DND-41 (cell line): ENCODE measurements around the gene SLC13A2.

Experiments used
- ATAC-seq: fragments of 200-7000 bp; cut with Tn5 transposase; 3 replicates; pipeline ENCODE4 v1.9.1; 2021; ENCODE audit warnings: low read depth; ENCODE audit not compliant: insufficient read depth
- DNase-seq: peaks from one replicate; pipeline ENCODE4 v3.0.0-alpha.2; 2020
- H2AFZ ChIP-seq: 2 replicates; pipeline ENCODE4 v1.6.0; 2012; ENCODE audit warnings: low read depth, low read length
- H3K27ac ChIP-seq: 2 replicates; pipeline ENCODE4 v1.5.1; 2012; ENCODE audit warnings: low read length, inconsistent platforms
- H3K27me3 ChIP-seq: fragments of 200-600 bp; sonication (generic); 2 replicates; pipeline ENCODE4 v1.6.0; 2012; ENCODE audit warnings: low read length, mild to moderate bottlenecking, inconsistent platforms; ENCODE audit not compliant: insufficient read depth, poor library complexity
- H3K36me3 ChIP-seq: 2 replicates; pipeline ENCODE4 v1.5.1; 2012; ENCODE audit warnings: low read length, inconsistent platforms; ENCODE audit not compliant: insufficient read depth
- H3K4me1 ChIP-seq: 2 replicates; pipeline ENCODE4 v1.5.1; 2012; ENCODE audit warnings: mild to moderate bottlenecking, low read length; ENCODE audit not compliant: insufficient read depth
- H3K4me2 ChIP-seq: 2 replicates; pipeline ENCODE4 v1.6.0; 2012; ENCODE audit warnings: mild to moderate bottlenecking, moderate library complexity, low read length, inconsistent platforms; ENCODE audit not compliant: insufficient read depth
- H3K4me3 ChIP-seq, 2 experiments: fragments of 200-600 bp in 1 of 2; shearing (Covaris generic) in 1 of 2; 2 replicates each; pipeline ENCODE4 v1.5.1; 2012 to 2016; ENCODE audit warnings: inconsistent platforms in 2 of 2, low read length in 2 of 2, mild to moderate bottlenecking in 2 of 2, low read depth in 1 of 2, moderate library complexity in 1 of 2
- H3K79me2 ChIP-seq: 2 replicates; pipeline ENCODE4 v1.6.0; 2012; ENCODE audit warnings: low read length, inconsistent platforms; ENCODE audit not compliant: insufficient read depth
- H3K9ac ChIP-seq: 2 replicates; pipeline ENCODE4 v1.6.0; 2012; ENCODE audit warnings: low read depth, mild to moderate bottlenecking, inconsistent platforms, low read length, moderate library complexity
- H3K9me3 ChIP-seq: 2 replicates; pipeline ENCODE4 v1.5.1; 2012; ENCODE audit warnings: low read length, moderate library complexity, mild to moderate bottlenecking, inconsistent platforms; ENCODE audit not compliant: insufficient read depth, severe bottlenecking
- H4K20me1 ChIP-seq: 2 replicates; pipeline ENCODE4 v1.6.0; 2012; ENCODE audit warnings: low read length; ENCODE audit not compliant: insufficient read depth
- CTCF ChIP-seq: IDR thresholded peaks from 2 replicates; pipeline ENCODE4 v1.5.1; 2012; ENCODE audit warnings: borderline replicate concordance, low read length, moderate library complexity, mild to moderate bottlenecking; ENCODE audit not compliant: poor library complexity, severe bottlenecking; ENCODE audit errors: extremely low read depth
- EZH2 ChIP-seq: IDR thresholded peaks from 3 replicates; pipeline ENCODE4 v1.6.1; 2012; ENCODE audit warnings: borderline replicate concordance, low read depth, mild to moderate bottlenecking, moderate library complexity, low read length, inconsistent platforms; ENCODE audit not compliant: severe bottlenecking

The SLC13A2 gene

GRCh38 chr17:28513476-28513875 lies 40.0 kb downstream of the SLC13A2 start:
- ATAC-seq (no peak), DNase-seq (no peak)
- no peak overlapping the region for H3K4me3 ChIP-seq
- H3K27me3 ChIP-seq: peaks cover 14% of the 10 kb centered on the region
- TF ChIP-seq EZH2: no peak
- no peak for TF ChIP-seq CTCF
- H3K4me2 ChIP-seq: no peak overlapping the region
- H3K4me1 ChIP-seq: no peaks in the 10 kb centered on the region
- no peaks in the 10 kb centered on the region for H4K20me1 ChIP-seq
- no peak overlapping the region for H2AFZ ChIP-seq
- H3K9ac ChIP-seq: no peak overlapping the region
- no peak overlapping the region for H3K27ac ChIP-seq
- H3K79me2 ChIP-seq: no peaks in the 10 kb centered on the region
- H3K9me3 ChIP-seq: no peaks in the 10 kb centered on the region
- H3K36me3 ChIP-seq: no peaks in the 10 kb centered on the region

GRCh38 chr17:28514561-28515002 lies 41.1 kb downstream of the SLC13A2 start:
- peaks cover 14% of the 10 kb centered on the region for H3K27me3 ChIP-seq
- H3K4me2 ChIP-seq: no peak overlapping the region
- H3K27ac ChIP-seq: no peak overlapping the region
- H4K20me1 ChIP-seq: no peaks in the 10 kb centered on the region
- no peaks in the 10 kb centered on the region for H3K79me2 ChIP-seq
- H3K9ac ChIP-seq: no peak overlapping the region
- TF ChIP-seq EZH2 (no peak), CTCF (no peak)
- H3K9me3 ChIP-seq: no peaks in the 10 kb centered on the region
- DNase-seq (no peak), ATAC-seq (no peak)
- H3K4me1 ChIP-seq: peaks cover 3% of the 10 kb centered on the region
- no peak overlapping the region for H3K4me3 ChIP-seq
- H3K36me3 ChIP-seq: no peaks in the 10 kb centered on the region
- H2AFZ ChIP-seq: no peak overlapping the region

- DNase-seq: no peak
- Histone ChIP-seq H4K20me1 (no peaks in the 10 kb centered on the region), H3K4me2 (no peak overlapping the region), H3K79me2 (no peaks in the 10 kb centered on the region), H3K4me3 (no peak overlapping the region), H3K27me3 (peaks cover 14% of the 10 kb centered on the region), H3K9me3 (no peaks in the 10 kb centered on the region), H3K27ac (no peak overlapping the region), H3K36me3 (no peaks in the 10 kb centered on the region), H2AFZ (no peak overlapping the region), H3K9ac (no peak overlapping the region), H3K4me1 (peaks cover 6% of the 10 kb centered on the region)
- no peak for ATAC-seq
- TF ChIP-seq CTCF (no peak), EZH2 (no peak)
Measured at GRCh38 chr17:28515518-28515917, 42.1 kb downstream of the SLC13A2 start.

- TF ChIP-seq EZH2: no peak
- no peak for TF ChIP-seq CTCF
- Histone ChIP-seq H3K36me3 (no peaks in the 10 kb centered on the region), H3K4me2 (no peak overlapping the region), H4K20me1 (no peaks in the 10 kb centered on the region), H2AFZ (no peak overlapping the region), H3K27me3 (peaks cover 7% of the 10 kb centered on the region), H3K4me3 (no peak overlapping the region), H3K79me2 (no peaks in the 10 kb centered on the region), H3K27ac (no peak overlapping the region), H3K9me3 (no peaks in the 10 kb centered on the region), H3K9ac (no peak overlapping the region), H3K4me1 (peaks cover 6% of the 10 kb centered on the region)
- no peak for DNase-seq
- no peak for ATAC-seq
Measured at GRCh38 chr17:28518132-28518531, 44.7 kb downstream of the SLC13A2 start.
